Measurements from ENCODE around the gene OR9Q1.

DNA sequence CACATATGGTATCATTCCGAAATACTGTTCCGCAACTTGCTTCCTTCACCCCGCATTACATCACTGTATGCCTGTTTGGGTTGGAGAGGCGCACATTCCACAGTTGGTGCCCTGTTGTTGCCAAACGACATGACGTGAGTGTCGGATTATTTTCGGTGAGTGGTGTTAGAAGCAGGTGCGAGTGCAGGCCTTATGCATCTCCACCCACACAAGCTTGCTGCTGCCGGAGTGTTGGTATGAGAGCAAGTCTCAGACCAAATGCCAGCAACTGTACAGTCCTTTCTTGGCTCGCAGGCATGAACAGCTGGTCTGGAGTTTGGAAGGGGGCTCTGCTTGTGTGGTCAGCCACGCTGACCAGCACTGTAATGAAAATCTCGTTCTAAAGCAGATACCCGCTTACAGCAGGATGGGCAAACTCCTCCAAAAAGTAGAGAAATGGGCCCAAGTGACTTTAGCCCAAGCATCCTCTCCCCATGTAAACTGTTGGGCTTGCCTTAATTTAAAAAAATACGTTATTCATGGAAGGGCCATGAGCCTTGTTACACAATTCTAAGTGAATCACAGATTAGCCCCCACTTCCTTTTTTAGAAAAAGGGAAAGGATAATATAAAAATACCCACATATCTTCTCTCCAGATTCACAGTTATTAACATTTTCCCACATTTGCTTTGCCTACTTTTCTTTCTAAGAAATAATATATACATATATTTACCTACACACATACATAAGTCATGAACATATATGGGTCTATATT, 48.7 kb upstream of the OR9Q1 start:
- TF ChIP-seq CTCF (IDR thresholded peaks at IDR 0.05): no peak
- TF ChIP-seq POLR2A (IDR thresholded peaks at IDR 0.05): no peak
- TF ChIP-seq POLR2AphosphoS5 (IDR thresholded peaks at IDR 0.05): no peak
